Suprapubic skin (tissue), 4 donors: ENCODE data around the gene BTG4. TPM values are rescaled to one million over a fixed set of nuclear protein-coding genes. Genes with fewer than 3 reads are reported as not detected.
A peak's percentile ranks its signal among the peaks of the same experiment; 100 is the strongest.

Experiments used
- DNase-seq, 2 donors: peaks; one replicate each; pipeline ENCODE4 v3.0.0-alpha.2; 2019; ENCODE audit warnings: low spot score in 2 of 2
- H3K27ac ChIP-seq: fragments of 200-600 bp; sonication (generic); one replicate; pipeline ENCODE4 v1.5.1; 2019
- H3K27me3 ChIP-seq: fragments of 200-600 bp; sonication (generic); one replicate; pipeline ENCODE4 v1.5.1; 2019
- H3K36me3 ChIP-seq: fragments of 200-600 bp; sonication (generic); one replicate; pipeline ENCODE4 v1.5.1; 2019
- H3K4me1 ChIP-seq: fragments of 200-600 bp; sonication (generic); one replicate; pipeline ENCODE4 v1.5.1; 2019
- H3K4me3 ChIP-seq: fragments of 200-600 bp; sonication (generic); one replicate; pipeline ENCODE4 v1.5.1; 2019; ENCODE audit warnings: mild to moderate bottlenecking
- H3K9me3 ChIP-seq: fragments of 200-600 bp; sonication (generic); one replicate; pipeline ENCODE4 v1.5.1; 2019
- CTCF ChIP-seq, 2 donors: fragments of 200-600 bp in 1 of 2; fragments of 450-650 bp in 1 of 2; sonication (generic) in 1 of 2; IDR thresholded peaks; one replicate each; pipeline ENCODE4 v1.5.1; 2016 to 2019; ENCODE audit warnings: antibody characterized with exemption in 2 of 2, mild to moderate bottlenecking in 1 of 2, moderate library complexity in 1 of 2
- EP300 ChIP-seq: sonication (generic); formaldehyde crosslinking; IDR thresholded peaks from one replicate; pipeline ENCODE4 v1.6.1; 2017; ENCODE audit warnings: antibody characterized with exemption
- POLR2A ChIP-seq, 2 donors: fragments of 450-650 bp; IDR thresholded peaks; one replicate each; pipeline ENCODE4 v1.6.1; 2017; ENCODE audit warnings: antibody characterized with exemption in 2 of 2, mild to moderate bottlenecking in 2 of 2, moderate library complexity in 2 of 2
- POLR2AphosphoS5 ChIP-seq, 3 donors: sonication (generic); formaldehyde crosslinking; IDR thresholded peaks; one replicate each; pipeline ENCODE4 v1.6.1; 2017; ENCODE audit warnings: antibody characterized with exemption in 3 of 3
- WGBS: methylation state at CpG from one replicate; pipeline ENCODE4 v1.1.5; 2018; 5-methylcytosine and 5-hydroxymethylcytosine counted together
- total RNA-seq, 4 donors: library from RNA; depleted of rRNA; stranded (reverse); fragments of >200 nt; gene quantifications; one replicate each; pipeline ENCODE4 v1.1.0, GENCODE V29; 2016

Gene BTG4
- not detected for total RNA-seq

GRCh38 chr11:111512296-111513239 lies at the start of gene BTG4:
BTG4 (minus strand) TSS chr11:111512386; CDS start chr11:111498776, 13,610 bp downstream.
- TF ChIP-seq POLR2A (IDR thresholded peaks at IDR 0.05): no peak
- TF ChIP-seq EP300: no peak
- TF ChIP-seq POLR2AphosphoS5 (IDR thresholded peaks at IDR 0.05): no peak
- no peak for TF ChIP-seq CTCF (IDR thresholded peaks at IDR 0.05)
- WGBS: 5% methylated on average over 35 of the region's 90 CpGs
- H3K27ac ChIP-seq: no peak within 1 kb of the TSS
- peak in 1 of 2 donors; percentile 78 for DNase-seq
- no peaks in the 10 kb centered on the region for H3K9me3 ChIP-seq
- peak within 1 kb of the TSS; percentile 47 for H3K4me3 ChIP-seq
- H3K27me3 ChIP-seq: peaks cover 36% of the 10 kb centered on the region
- H3K4me1 ChIP-seq: peaks cover 22% of the 10 kb centered on the region
- no peaks in the 10 kb centered on the region for H3K36me3 ChIP-seq

GRCh38 chr11:111561791-111562325 lies 49.7 kb upstream of the BTG4 start:
- Histone ChIP-seq H3K27me3 (no peaks in the 10 kb centered on the region), H3K27ac (no peak overlapping the region), H3K4me3 (no peak overlapping the region), H3K4me1 (no peaks in the 10 kb centered on the region), H3K9me3 (no peaks in the 10 kb centered on the region), H3K36me3 (no peaks in the 10 kb centered on the region)
- DNase-seq: no peak
- 58% methylated on average over 3 of the region's 3 CpGs for WGBS
- TF ChIP-seq EP300 (no peak), POLR2AphosphoS5 (IDR thresholded peaks at IDR 0.05) (no peak), CTCF (IDR thresholded peaks at IDR 0.05) (no peak), POLR2A (IDR thresholded peaks at IDR 0.05) (no peak)

GRCh38 chr11:111561306-111561705 lies 49.1 kb upstream of the BTG4 start:
- Histone ChIP-seq H3K4me3 (no peak overlapping the region), H3K27me3 (no peaks in the 10 kb centered on the region), H3K36me3 (no peaks in the 10 kb centered on the region), H3K27ac (no peak overlapping the region), H3K4me1 (no peaks in the 10 kb centered on the region), H3K9me3 (no peaks in the 10 kb centered on the region)
- TF ChIP-seq POLR2A (IDR thresholded peaks at IDR 0.05): no peak
- no peak for TF ChIP-seq EP300
- TF ChIP-seq POLR2AphosphoS5 (IDR thresholded peaks at IDR 0.05): no peak
- no peak for TF ChIP-seq CTCF (IDR thresholded peaks at IDR 0.05)
- DNase-seq: no peak
- 86% methylated on average over 3 of the region's 3 CpGs for WGBS

GRCh38 chr11:111560800-111561199 lies 48.6 kb upstream of the BTG4 start:
- no peaks in the 10 kb centered on the region for H3K4me1 ChIP-seq
- DNase-seq: no peak
- TF ChIP-seq CTCF (IDR thresholded peaks at IDR 0.05): no peak
- no peak for TF ChIP-seq POLR2A (IDR thresholded peaks at IDR 0.05)
- TF ChIP-seq POLR2AphosphoS5 (IDR thresholded peaks at IDR 0.05): no peak
- TF ChIP-seq EP300: no peak
- H3K4me3 ChIP-seq: no peak overlapping the region
- no peaks in the 10 kb centered on the region for H3K9me3 ChIP-seq
- no peaks in the 10 kb centered on the region for H3K36me3 ChIP-seq
- no peak overlapping the region for H3K27ac ChIP-seq
- no peaks in the 10 kb centered on the region for H3K27me3 ChIP-seq
- 93% methylated on average over 3 of the region's 3 CpGs for WGBS

- WGBS: 80% methylated on average over 11 of the region's 11 CpGs
These were observed 47.7 kb upstream of the BTG4 start for GRCh38 chr11:111559800-111560464.

More at GRCh38 chr11:111559800-111560464, 47.7 kb upstream of the BTG4 start:
- no peak for DNase-seq
- TF ChIP-seq EP300: no peak
- no peak for TF ChIP-seq POLR2AphosphoS5 (IDR thresholded peaks at IDR 0.05)
- TF ChIP-seq CTCF (IDR thresholded peaks at IDR 0.05): no peak
- no peak for TF ChIP-seq POLR2A (IDR thresholded peaks at IDR 0.05)
- Histone ChIP-seq H3K4me3 (no peak overlapping the region), H3K36me3 (no peaks in the 10 kb centered on the region), H3K27ac (no peak overlapping the region), H3K4me1 (no peaks in the 10 kb centered on the region), H3K27me3 (no peaks in the 10 kb centered on the region), H3K9me3 (no peaks in the 10 kb centered on the region)
